Esophagus squamous epithelium (tissue), 5 donors: ENCODE data around the gene MMP24. TPM values are rescaled to one million over a fixed set of nuclear protein-coding genes. Genes with fewer than 3 reads are reported as not detected.
A peak's percentile ranks its signal among the peaks of the same experiment; 100 is the strongest.

Experiments
- DNase-seq: peaks from one replicate; lab custom pipeline; 2025; lab: John Stamatoyannopoulos, UW
- H3K27ac ChIP-seq, 4 donors: fragments of 200-600 bp; sonication (generic); one replicate each; pipeline ENCODE4 v1.5.1; 2016 to 2019; ENCODE audit warnings: mild to moderate bottlenecking in 1 of 4
- H3K27me3 ChIP-seq, 4 donors: fragments of 200-600 bp; sonication (generic); 1 replicate in 3 of 4; 2 replicates in 1 of 4; pipeline versions ENCODE4 v1.5.1 to v1.6.0; 2017 to 2021; ENCODE audit warnings: antibody characterized with exemption in 1 of 4
- H3K36me3 ChIP-seq, 3 donors: fragments of 200-600 bp; sonication (generic); one replicate each; pipeline ENCODE4 v1.5.1; 2016 to 2019
- H3K4me1 ChIP-seq, 3 donors: fragments of 200-600 bp; sonication (generic); one replicate each; pipeline ENCODE4 v1.5.1; 2017 to 2019
- H3K4me3 ChIP-seq, 4 donors: fragments of 200-600 bp; sonication (generic); 1 replicate in 3 of 4; 2 replicates in 1 of 4; pipeline ENCODE4 v1.5.1; 2016 to 2019; ENCODE audit warnings: mild to moderate bottlenecking in 2 of 4, moderate library complexity in 1 of 4
- H3K9me3 ChIP-seq, 3 donors: fragments of 200-600 bp; sonication (generic); one replicate each; pipeline ENCODE4 v1.5.1; 2016 to 2019
- CTCF ChIP-seq, 6 experiments: fragments of 450-650 bp in 4 of 6; fragments of 200-600 bp in 2 of 6; sonication (generic) in 2 of 6; IDR thresholded peaks; one replicate each; pipeline ENCODE4 v1.5.1; 2016 to 2019; ENCODE audit warnings: antibody characterized with exemption in 6 of 6, mild to moderate bottlenecking in 4 of 6, moderate library complexity in 4 of 6
- POLR2A ChIP-seq, 4 donors: fragments of 450-650 bp; IDR thresholded peaks; one replicate each; pipeline ENCODE4 v1.6.1; 2017; ENCODE audit warnings: antibody characterized with exemption in 4 of 4, mild to moderate bottlenecking in 4 of 4, moderate library complexity in 3 of 4
- WGBS, 2 donors: methylation state at CpG; one replicate each; pipeline ENCODE4 v1.1.5; 2018; 5-methylcytosine and 5-hydroxymethylcytosine counted together
- intact Hi-C: fragments of 100-400 bp; cut with DNase I; formaldehyde crosslinking; loops from one replicate; pipeline ENCODE4 v1.15.0; 2022
- total RNA-seq, 4 donors: library from RNA; depleted of rRNA; stranded (reverse); fragments of >200 nt; gene quantifications; one replicate each; pipeline ENCODE4 v1.1.0, GENCODE V29; 2016
- donor health status: DM: yes; HTN: yes; CAD: no.

The MMP24 gene
- total RNA-seq, 4 donors from 2014 or later = 0.06 to 0.38 (median 0.08) TPM; not detected in 1

- Histone ChIP-seq H3K36me3 (peaks cover 0 to 25% (median 0%) of the 10 kb centered on the region in 3 donors), H3K27ac (peak overlapping the region in 3 of 4 donors; percentile 35 to 93 (median 87)), H3K27me3 (peaks cover 0 to 26% (median 0%) of the 10 kb centered on the region in 4 donors), H3K4me3 (peak overlapping the region; percentile 36 to 61 (median 52)), H3K4me1 (peaks cover 3 to 46% (median 6%) of the 10 kb centered on the region in 3 donors), H3K9me3 (no peaks in the 10 kb centered on the region)
- DNase-seq = no peak
- WGBS, 2 donors = 43% methylated on average over 5 to 6 of the region's 7 CpGs
- TF ChIP-seq CTCF (IDR thresholded peaks at IDR 0.05) (no peak), POLR2A (IDR thresholded peaks at IDR 0.05) (no peak)
- intact Hi-C loops = no loop called here
These were observed 63.8 kb downstream of the MMP24 start for GRCh38 chr20:35290186-35290886.

GRCh38 chr20:35290887-35291417, 64.5 kb downstream of the MMP24 start:
- no peak for DNase-seq
- peak overlapping the region in 3 of 4 donors; percentile 35 to 93 (median 87) for H3K27ac ChIP-seq

GRCh38 chr20:35291654-35292503, 65.4 kb downstream of the MMP24 start, which contains the start of gene FAM83C:
Gene FAM83C, minus strand, starts transcription at chr20:35292425. Its CDS starts 121 bp downstream, at chr20:35292304.
- peaks cover 0 to 29% (median 0%) of the 10 kb centered on the region in 4 donors for H3K27me3 ChIP-seq
- peaks cover 0 to 20% (median 0%) of the 10 kb centered on the region in 3 donors for H3K36me3 ChIP-seq
- TF ChIP-seq POLR2A (IDR thresholded peaks at IDR 0.05) (peak in 2 of 4 donors; percentile 65 to 72), CTCF (IDR thresholded peaks at IDR 0.05) (no peak)
- no peaks in the 10 kb centered on the region for H3K9me3 ChIP-seq
- intact Hi-C loops = no loop called here
- 40 to 52% methylated on average over 2 to 3 of the region's 40 CpGs for WGBS, 2 donors
- H3K27ac ChIP-seq = peak within 1 kb of the TSS; percentile 43 to 93 (median 87)
- peak within 1 kb of the TSS; percentile 36 to 61 (median 52) for H3K4me3 ChIP-seq
- peaks cover 5 to 57% (median 10%) of the 10 kb centered on the region in 3 donors for H3K4me1 ChIP-seq
- no peak for DNase-seq

More at GRCh38 chr20:35290887-35291417, 64.5 kb downstream of the MMP24 start:
- intact Hi-C loops = no loop called here
- Histone ChIP-seq H3K9me3 (no peaks in the 10 kb centered on the region), H3K27me3 (peaks cover 0 to 28% (median 0%) of the 10 kb centered on the region in 4 donors), H3K4me3 (peak overlapping the region; percentile 36 to 61 (median 52)), H3K4me1 (peaks cover under 1 to 48% (median 5%) of the 10 kb centered on the region in 3 donors), H3K36me3 (peaks cover 0 to 25% (median 0%) of the 10 kb centered on the region in 3 donors)
- 43 to 56% methylated on average over 4 to 7 of the region's 7 CpGs for WGBS, 2 donors
- TF ChIP-seq CTCF (IDR thresholded peaks at IDR 0.05) = no peak
- no peak for TF ChIP-seq POLR2A (IDR thresholded peaks at IDR 0.05)

- WGBS, 2 donors = 62% methylated on average over 10 to 18 of the region's 23 CpGs
- peaks cover 0 to 29% (median 0%) of the 10 kb centered on the region in 4 donors for H3K27me3 ChIP-seq
- H3K27ac ChIP-seq = peak overlapping the region; percentile 43 to 93 (median 87)
- H3K4me3 ChIP-seq = peak overlapping the region; percentile 36 to 61 (median 52)
- H3K4me1 ChIP-seq = peaks cover 5 to 65% (median 13%) of the 10 kb centered on the region in 3 donors
- intact Hi-C loops = no loop called here
- DNase-seq = no peak
- no peaks in the 10 kb centered on the region for H3K9me3 ChIP-seq
- peaks cover 0 to 12% (median 0%) of the 10 kb centered on the region in 3 donors for H3K36me3 ChIP-seq
- TF ChIP-seq CTCF (IDR thresholded peaks at IDR 0.05) = peak in 1 of 6 experiments; percentile 21
- TF ChIP-seq POLR2A (IDR thresholded peaks at IDR 0.05) = no peak
These were observed 66.2 kb downstream of the MMP24 start for GRCh38 chr20:35292504-35293285.
